GF-D8 (cell line): ENCODE data around the gene RGS6.
A peak's percentile ranks its signal among the peaks of the same experiment; 100 is the strongest.

Experiments used
- DNase-seq: peaks from one replicate; lab custom pipeline; 2025; lab: John Stamatoyannopoulos, UW

The RGS6 gene

GRCh38 chr14:72589652-72590051, 657.4 kb downstream of the RGS6 start:
- DNase-seq: no peak

GRCh38 chr14:72590577-72590976, 658.3 kb downstream of the RGS6 start:
- no peak for DNase-seq

GRCh38 chr14:72591391-72591790, 659.2 kb downstream of the RGS6 start:
- no peak for DNase-seq

DNA sequence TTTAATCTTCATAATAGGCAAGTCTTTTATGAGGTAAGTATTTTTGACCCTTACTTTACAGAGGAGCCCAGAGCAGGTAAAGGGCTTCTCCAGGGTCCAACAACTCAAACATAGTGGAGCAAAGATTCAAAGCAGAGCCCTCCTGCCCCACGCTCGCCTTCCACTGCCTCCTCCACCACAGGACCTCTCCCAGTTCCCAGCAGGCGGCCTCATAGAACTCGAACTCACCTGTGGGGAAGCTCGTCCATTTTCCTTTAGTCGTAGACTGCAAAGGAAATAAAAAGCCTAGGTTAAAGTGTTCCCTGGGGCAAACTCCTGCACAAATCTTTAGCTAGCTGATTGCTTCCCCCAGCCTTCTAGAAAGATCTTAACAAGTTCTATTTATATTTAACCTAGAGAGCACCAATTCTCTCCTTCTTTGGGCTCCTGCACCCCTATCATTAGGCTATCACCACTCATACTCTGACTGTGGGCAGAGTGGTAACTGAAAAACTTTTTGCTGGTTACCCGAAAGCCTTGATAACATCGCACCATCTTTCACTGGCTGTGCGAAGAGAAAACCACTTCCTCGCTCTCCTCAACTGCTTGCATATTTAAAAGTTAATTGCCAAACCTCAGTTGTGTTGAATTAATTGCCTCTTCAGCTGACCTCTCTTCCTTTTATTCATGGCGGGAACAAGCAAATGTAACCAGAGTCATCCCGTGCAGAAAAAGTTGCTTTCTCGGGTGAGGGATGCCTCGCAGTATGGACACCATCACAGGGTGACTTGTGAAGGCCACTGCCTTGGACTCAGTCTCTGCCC, 662.1 kb downstream of the RGS6 start:
- DNase-seq: peak; percentile 32

- no peak for DNase-seq
These were observed 663.1 kb downstream of the RGS6 start for GRCh38 chr14:72595152-72595862.

DNA sequence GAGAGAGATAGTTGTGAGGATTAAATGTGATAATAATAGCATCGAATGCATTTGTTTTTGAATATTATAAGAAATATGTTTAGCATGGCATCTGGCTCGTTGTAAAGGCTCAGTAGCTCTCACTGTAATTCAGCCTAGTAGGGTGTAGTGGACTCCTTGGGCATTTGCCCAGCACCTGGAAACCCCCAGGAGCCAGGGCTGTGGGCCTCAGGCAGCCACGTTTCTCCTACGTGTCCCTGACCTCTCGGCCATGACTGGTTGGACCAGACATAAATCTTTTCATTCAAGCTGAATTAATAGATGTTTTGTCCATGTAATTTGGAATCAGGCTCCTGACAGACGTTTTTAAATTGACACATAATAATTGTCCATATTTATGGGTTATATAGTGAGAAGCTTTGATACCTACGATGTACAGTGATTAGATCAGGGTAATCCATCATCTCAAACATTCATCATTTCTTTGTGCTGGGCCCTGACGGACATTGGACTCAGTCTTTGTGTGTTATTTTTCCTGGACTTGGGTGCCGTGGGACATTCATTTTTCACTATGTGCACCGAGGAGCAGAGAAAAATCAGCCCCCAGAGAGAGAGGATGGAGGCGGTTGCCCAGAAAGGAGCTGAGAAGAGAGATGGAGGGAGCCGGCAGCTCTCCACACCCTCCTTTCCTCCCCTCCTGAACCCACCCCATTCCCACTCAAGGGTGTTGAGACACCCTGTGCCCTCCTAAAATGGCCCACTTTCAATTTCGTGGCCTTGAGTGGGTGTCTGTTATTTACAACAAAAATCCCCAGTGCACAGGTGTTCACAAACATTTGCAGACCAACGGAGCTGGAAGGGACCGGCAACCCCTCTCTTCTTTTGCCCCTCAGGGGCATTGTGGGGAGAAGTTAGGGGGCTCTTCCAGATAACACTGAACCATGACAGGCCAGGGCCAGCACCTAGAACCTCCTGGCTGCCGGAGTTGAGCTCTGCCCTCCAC, 665.3 kb downstream of the RGS6 start:
- no peak for DNase-seq

DNA sequence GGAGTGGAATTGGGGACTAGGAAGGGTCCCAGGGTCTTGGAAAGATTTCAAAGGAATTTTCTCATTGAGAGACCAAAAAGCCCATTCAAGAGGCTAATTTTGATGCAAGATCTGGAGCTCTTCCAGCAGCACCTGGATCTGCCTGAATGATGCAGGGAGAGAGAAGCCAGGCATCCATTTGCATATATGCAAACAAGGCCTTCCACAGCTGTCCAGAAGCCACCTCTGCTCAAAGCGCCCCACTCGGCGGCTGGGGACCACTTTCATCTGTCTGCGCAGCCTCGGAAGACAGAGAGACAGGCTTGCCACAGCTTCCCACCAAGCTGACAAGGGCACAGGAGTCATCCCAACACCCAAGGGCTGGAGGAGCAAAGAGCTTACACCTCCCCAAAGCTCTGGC, 666.1 kb downstream of the RGS6 start:
- no peak for DNase-seq

DNA sequence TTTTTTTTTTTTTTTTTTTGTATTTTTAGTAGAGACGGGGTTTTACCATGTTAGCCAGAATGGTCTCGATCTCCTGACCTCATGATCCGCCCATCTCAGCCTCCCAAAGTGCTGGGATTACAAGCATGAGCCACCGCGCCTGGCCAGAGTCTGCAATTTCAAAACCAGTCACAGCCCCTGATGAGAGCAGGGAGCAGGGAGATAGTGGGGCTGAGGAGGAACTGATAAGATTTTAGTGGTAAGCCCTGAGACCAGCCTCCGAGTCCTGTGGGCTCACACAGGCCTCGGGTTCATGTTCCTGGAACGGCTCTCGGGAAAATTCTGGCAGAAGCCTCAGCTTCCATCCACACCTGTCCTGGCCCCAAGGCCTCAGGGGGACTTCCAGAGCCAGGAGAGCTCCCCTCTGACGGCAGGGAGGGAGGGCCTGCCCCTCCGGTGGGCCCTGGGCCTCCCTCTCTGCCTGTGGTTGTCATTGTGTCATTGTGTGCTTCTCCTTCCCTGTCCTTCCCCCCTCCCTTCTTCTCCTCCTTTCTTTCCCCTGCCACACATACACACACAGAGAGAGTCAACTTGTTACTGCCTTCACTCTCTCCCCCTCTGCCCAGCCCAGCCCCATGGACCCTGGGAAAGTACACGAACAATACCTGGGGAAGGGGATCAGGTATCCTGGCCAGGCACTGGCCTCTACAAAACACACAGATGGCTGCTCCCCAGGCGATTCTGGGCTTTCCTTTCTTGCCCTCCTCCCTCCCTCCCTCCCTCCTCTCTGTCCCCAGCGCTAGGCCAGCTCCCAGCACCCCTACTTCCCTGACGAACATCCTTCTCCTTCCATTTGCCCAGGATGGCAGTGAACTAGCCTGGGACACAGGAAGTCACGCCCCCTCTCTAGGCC, 667.6 kb downstream of the RGS6 start:
- no peak for DNase-seq

GRCh38 chr14:72600551-72601330, 668.5 kb downstream of the RGS6 start:
- no peak for DNase-seq

DNA sequence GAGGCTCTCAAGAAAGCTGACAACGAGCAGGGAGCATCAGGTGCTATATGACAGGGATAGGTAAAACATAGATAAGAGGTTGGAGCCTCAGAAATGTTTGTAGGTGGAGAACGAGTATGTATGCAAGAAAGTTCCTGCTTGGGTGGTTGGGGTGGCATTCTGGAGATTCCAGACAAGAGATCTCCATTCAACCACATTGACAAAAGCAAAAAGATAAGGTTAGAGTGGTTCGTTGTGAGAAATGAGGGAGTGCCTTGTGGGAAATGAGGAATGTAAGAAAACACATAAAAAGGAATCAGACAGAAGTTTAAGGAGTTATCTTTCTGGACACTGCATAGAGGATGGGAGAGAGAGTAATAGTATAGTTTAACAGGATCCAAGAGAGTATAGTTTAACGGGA, 671.4 kb downstream of the RGS6 start:
- no peak for DNase-seq

DNA sequence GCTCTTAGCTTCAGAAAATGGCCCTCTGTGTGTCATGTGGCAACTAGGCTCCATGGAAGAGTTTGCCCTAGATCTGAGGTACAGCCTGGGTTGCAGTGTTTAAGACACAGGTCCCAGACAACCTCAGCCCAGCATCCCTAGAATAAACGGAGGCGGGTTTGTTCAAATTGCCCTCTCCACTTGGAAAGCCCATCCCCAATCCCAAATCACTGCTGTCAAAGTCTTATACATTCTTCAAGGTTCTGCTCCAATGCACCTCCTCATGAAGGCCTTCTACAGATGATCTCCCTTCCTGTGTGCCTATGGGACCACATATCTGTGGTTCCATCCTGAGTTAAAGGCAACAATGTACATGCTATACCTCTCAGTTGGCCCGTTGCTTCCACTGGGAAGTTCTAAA, 671.9 kb downstream of the RGS6 start:
- no peak for DNase-seq

DNA sequence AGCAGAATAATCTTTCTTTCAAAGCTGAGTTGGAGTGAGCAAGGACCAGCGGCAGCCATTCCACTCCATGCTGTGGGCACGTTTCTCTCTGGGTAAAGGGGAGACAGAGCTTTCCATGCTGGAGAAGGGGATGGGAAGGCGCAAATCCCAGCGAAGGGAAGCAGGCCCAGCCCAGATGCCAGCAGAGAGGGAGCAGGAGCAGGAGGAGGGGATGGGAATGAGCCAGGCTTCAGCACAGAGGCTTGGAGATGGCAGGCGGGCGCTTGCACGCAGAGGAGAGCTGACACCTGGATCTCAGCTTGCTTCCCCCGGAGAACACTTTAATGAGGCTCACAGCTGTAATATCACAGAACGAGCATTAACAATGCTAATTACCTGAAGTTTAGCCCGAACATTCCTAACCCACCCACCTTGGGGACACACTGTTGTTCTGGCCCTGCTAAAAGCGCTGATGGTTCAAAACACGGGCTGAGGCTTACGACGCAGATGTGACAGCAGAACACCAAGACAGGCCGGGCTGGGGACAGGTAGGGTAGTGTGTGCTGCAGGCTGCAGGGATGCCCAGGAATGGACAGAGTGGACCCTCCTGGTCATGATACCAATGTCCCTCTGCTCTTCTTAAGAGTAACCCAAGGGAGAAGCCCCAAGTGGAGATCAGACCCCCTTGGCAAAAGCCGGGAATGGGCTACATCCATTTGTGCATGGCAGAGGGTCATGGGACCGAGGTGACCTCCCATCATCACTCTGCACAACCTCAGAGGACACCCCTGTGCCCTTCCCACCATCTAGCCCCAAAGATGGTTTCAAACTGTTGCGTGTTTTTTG, 673.1 kb downstream of the RGS6 start:
- no peak for DNase-seq

DNA sequence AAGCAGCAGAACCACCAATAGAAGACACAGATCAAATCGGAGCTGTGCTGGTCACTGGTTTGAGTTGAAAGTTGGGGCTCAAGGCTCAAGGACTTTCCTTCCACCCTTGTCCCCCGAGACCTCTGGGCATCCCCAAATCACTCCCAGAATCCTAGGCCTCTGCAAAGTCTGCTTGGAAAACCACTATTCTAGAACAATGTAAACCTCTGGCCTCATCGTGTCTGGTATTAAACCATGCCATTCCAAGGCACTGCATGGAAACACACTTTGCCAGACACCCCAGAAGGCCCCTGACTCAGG, 673.6 kb downstream of the RGS6 start:
- DNase-seq: no peak

DNA sequence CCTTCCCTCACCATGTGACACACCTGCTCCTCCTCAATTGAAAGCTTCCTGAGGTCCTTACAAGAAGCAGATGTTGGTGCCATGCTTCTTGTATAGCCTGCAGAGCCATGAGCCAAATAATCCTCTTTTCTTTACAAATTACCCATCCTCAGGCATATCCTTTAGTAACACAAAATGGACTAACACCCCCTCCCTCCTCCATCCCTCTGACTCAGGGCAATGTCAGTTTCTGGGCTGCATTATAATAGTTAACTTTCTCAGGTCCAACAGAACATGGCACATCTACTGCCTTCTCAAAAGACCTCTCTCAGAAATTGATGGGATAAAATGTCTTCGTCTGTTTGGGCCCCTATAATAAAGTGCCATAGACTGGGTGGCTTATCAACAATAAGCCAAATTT, 674.6 kb downstream of the RGS6 start:
- DNase-seq: no peak

- DNase-seq: no peak
These were observed 675.3 kb downstream of the RGS6 start for GRCh38 chr14:72607386-72608130.

DNA sequence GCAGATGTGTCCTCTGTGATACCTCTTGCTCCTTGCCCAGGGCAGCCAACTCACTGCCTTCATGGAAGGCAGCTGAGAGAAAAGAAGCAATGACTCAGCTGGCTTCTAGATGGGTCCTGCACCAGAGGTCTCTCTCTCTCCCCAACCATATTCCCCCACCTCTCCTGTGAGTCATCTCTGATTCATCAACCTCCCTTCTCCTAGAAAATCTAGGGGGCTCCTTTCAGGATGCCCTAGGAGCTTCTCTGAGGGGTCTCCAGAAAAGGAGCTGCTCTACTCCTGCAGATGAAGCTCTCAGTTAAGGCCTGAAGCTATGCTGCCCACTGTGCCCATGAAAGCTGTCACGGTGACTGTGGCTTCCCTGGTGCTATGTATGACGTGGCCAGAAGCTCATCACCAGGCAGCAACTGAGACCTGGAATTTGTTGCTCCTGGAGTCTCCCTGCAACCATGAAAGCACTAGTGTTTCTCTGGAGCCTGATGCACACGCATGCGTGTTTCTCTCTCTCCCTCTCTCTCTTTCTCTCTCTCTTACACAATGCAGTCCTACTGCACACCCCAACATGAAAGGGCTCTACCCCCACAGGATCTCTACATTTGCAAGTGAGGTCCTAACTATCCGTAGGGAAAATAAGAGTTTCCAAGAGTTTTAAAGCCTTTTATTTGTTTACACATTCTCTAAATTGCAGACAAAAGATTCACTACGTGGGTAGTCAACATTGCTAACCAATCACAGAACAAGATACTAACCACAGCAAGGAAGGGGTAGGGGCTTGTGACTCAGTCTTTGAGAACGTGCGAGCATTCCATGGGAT, 676.4 kb downstream of the RGS6 start:
- DNase-seq: no peak

DNA sequence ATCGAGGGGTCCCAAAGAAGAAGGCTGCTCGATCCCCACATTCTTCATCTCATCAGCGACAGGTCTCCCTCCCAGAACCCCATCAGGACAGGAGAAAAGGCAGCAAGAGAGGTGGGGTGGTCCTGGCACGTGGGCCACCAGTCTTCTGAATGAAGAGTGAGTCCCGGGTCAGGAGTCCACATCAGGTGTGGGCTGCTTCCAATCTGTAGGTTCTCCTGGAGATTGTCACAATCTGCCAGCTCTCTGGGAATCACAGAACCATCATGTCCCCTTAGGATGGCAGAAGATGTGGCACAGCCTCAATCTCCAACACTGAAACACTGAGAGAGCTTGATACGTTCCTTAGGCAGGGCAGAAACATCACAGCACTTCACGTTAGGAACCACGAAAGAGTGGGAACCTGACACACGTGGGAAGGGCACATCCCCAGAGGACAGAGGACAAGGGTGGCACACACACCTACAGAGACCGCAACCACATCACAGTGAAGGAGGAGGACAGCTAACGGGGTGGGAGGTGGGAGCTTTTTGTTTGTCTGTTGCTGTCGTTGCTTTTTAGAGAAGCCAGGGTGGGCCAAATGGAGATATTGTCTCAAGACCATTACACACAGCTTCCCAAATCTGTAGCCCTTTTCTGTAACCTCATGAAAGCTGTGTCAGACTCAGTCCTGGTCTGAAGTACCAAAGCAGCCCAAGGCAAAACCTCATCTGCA, 677.1 kb downstream of the RGS6 start:
- no peak for DNase-seq
